Measurements from ENCODE around the gene CKS2.
"Not testable (repeated sequence)": the region's sequence is repeated elsewhere in the genome, so short reads cannot be mapped to it uniquely, and the experiment has no call there.

Gene CKS2

DNA sequence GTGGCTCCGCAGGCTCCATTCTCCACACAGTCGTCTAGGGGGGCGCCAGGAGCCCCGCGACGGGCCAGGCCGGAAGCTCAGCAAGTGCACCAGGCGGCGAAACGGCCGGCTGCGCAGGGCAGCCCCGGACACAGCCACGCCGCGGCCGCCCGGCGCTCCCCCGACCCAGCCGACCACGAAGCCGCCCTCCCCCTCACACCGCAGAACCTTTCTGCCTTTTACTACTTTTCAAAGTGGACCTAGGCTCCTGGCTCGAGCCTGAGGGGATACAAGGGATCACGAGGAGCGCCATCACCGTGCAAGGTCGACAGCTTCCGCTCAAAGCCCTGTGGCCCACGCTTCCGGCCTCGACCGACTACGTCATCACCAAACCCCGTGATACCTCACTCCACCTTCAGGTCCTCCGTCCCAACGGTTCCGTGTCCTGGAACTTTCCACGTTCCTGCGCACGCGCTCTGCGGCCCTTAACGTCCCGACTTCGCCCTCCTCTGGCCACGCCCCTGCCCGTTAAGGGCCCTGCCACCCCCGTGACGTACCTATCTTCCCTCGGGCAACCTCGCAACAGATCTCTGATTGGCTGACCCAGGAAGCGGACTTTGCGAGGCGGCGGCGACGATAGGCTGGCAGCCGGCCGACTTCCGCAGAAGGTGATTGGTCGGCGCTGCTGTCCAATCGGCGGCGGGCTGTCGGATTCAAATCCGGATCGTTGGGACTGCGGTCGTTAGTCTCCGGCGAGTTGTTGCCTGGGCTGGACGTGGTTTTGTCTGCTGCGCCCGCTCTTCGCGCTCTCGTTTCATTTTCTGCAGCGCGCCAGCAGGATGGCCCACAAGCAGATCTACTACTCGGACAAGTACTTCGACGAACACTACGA lies at the start of gene CKS2:
CKS2 (plus strand) TSS at position 721 of the 871 bp plus-strand sequence; CDS start at position 819, 98 bp downstream.
- POLR2A ChIA-PET: interaction anchor here (0.6 to 1.4 kb wide), 4 partner anchors 8 to 302 kb away, joined by 3 to 6 read pairs (median 4); partner anchors contain the start of gene SECISBP2
- TF ChIP-seq BHLHE40 (IDR thresholded peaks at IDR 0.05; ENCODE audit: borderline replicate concordance) (no peak), ELF4 (IDR thresholded peaks at IDR 0.05) (peak; percentile 93), FOXK2 (IDR thresholded peaks at IDR 0.05) (no peak), SUZ12 (IDR thresholded peaks at IDR 0.05) (no peak), ZNF384 (IDR thresholded peaks at IDR 0.05) (no peak), FOXM1 (IDR thresholded peaks at IDR 0.05; ENCODE audit: borderline replicate concordance) (peak; percentile 93), L3MBTL2 (conservative IDR thresholded peaks at IDR 0.05) (no peak; the same call in 1 of the 2 replicates), NFRKB (IDR thresholded peaks at IDR 0.05) (no peak), FOXA1 (IDR thresholded peaks at IDR 0.05) (no peak), TARDBP (IDR thresholded peaks at IDR 0.05) (no peak), CTBP1 (IDR thresholded peaks at IDR 0.05; ENCODE audit: borderline replicate concordance) (no peak), ARNT (IDR thresholded peaks at IDR 0.05) (no peak), SP1 (IDR thresholded peaks at IDR 0.05) (no peak), LEF1 (IDR thresholded peaks at IDR 0.05; ENCODE audit: borderline replicate concordance) (peak; percentile 16; the same call in 1 of the 2 replicates), HDGF (IDR thresholded peaks at IDR 0.05; ENCODE audit: borderline replicate concordance) (no peak)
- TF ChIP-seq, protein P1, sequence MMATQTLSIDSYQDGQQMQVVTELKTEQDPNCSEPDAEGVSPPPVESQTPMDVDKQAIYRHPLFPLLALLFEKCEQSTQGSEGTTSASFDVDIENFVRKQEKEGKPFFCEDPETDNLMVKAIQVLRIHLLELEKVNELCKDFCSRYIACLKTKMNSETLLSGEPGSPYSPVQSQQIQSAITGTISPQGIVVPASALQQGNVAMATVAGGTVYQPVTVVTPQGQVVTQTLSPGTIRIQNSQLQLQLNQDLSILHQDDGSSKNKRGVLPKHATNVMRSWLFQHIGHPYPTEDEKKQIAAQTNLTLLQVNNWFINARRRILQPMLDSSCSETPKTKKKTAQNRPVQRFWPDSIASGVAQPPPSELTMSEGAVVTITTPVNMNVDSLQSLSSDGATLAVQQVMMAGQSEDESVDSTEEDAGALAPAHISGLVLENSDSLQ (IDR thresholded peaks at IDR 0.05): peak; percentile 82
- DNase-seq (ENCODE audit: extremely low spot score): peak; percentile 97
- CTCF ChIA-PET: interaction anchor here (1.0 kb wide), 1 partner anchor 8 kb away, joined by 3 read pairs; the partner anchor contains the start of gene SECISBP2

- ChIA-PET CTCF (no interaction called here), POLR2A (no interaction called here)
- TF ChIP-seq FOXM1 (IDR thresholded peaks at IDR 0.05; ENCODE audit: borderline replicate concordance) (no peak), L3MBTL2 (conservative IDR thresholded peaks at IDR 0.05) (no peak), FOXK2 (IDR thresholded peaks at IDR 0.05) (no peak), LEF1 (IDR thresholded peaks at IDR 0.05; ENCODE audit: borderline replicate concordance) (no peak), ELF4 (IDR thresholded peaks at IDR 0.05) (no peak), NFRKB (IDR thresholded peaks at IDR 0.05) (no peak), ARNT (IDR thresholded peaks at IDR 0.05) (no peak), SUZ12 (IDR thresholded peaks at IDR 0.05) (no peak), HDGF (IDR thresholded peaks at IDR 0.05; ENCODE audit: borderline replicate concordance) (no peak), BHLHE40 (IDR thresholded peaks at IDR 0.05; ENCODE audit: borderline replicate concordance) (no peak), CTBP1 (IDR thresholded peaks at IDR 0.05; ENCODE audit: borderline replicate concordance) (no peak), ZNF384 (IDR thresholded peaks at IDR 0.05) (no peak), FOXA1 (IDR thresholded peaks at IDR 0.05) (no peak), SP1 (IDR thresholded peaks at IDR 0.05) (no peak), TARDBP (IDR thresholded peaks at IDR 0.05) (no peak)
- TF ChIP-seq, protein P1 (IDR thresholded peaks at IDR 0.05): no peak
- no peak for DNase-seq (ENCODE audit: extremely low spot score)
Observed at GRCh38 chr9:89273528-89274279, 37.3 kb upstream of the CKS2 start.

DNA sequence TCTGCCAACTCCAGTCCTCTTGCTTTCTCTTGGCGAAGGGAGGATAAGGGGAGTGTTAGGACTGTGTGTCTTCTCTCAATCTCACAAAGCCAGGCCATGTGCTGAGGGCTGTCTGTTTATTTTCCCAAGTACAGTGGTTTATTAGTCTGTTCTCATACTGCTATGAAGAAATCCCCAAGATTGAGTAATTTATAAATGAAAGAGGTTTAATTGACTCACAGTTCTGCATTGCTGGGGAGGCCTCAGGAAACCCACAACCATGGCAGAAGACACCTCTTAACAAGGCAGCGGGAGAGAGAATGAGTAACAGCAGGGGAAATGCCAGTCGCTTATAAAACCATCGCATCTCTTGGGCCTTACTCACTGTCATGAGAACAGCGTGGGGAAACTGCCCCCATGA lies 36.2 kb upstream of the CKS2 start:
- TF ChIP-seq SUZ12 (IDR thresholded peaks at IDR 0.05) (no peak), L3MBTL2 (conservative IDR thresholded peaks at IDR 0.05) (no peak), SP1 (IDR thresholded peaks at IDR 0.05) (no peak)
- ChIA-PET CTCF (no interaction called here), POLR2A (no interaction called here)
- DNase-seq (ENCODE audit: extremely low spot score): no peak

GRCh38 chr9:89276040-89276439 lies 35.0 kb upstream of the CKS2 start:
- DNase-seq (ENCODE audit: extremely low spot score); POLR2A ChIA-PET; CTCF ChIA-PET: not testable (repeated sequence)

DNA sequence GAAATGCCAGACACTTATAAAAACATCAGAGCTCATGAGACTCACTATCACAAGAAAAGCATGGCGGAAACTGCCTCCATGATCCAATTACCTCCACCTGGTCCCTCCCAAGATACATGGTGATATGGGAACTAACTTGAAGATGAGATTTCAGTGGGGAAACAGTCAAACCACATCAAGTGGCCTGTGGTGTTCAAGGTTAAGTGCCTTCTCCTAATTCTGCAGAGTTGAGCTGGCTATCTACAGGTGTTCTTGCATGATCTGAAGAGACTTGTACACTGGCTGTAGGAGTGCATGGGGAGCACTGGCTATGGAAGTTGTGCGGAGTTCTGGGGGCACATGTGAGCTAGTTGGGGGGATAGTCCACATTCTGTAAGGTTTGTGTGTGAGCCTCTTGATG lies 34.0 kb upstream of the CKS2 start:
- no peak for DNase-seq (ENCODE audit: extremely low spot score)
- TF ChIP-seq SUZ12 (IDR thresholded peaks at IDR 0.05): no peak
- no peak for TF ChIP-seq FOXM1 (IDR thresholded peaks at IDR 0.05; ENCODE audit: borderline replicate concordance)
- TF ChIP-seq FOXK2 (IDR thresholded peaks at IDR 0.05): no peak
- TF ChIP-seq ZNF384 (IDR thresholded peaks at IDR 0.05): no peak
- TF ChIP-seq, protein P1 (IDR thresholded peaks at IDR 0.05): no peak
- no peak for TF ChIP-seq ELF4 (IDR thresholded peaks at IDR 0.05)
- no peak for TF ChIP-seq HDGF (IDR thresholded peaks at IDR 0.05; ENCODE audit: borderline replicate concordance)
- no peak for TF ChIP-seq TARDBP (IDR thresholded peaks at IDR 0.05)
- no peak for TF ChIP-seq NFRKB (IDR thresholded peaks at IDR 0.05)
- TF ChIP-seq ARNT (IDR thresholded peaks at IDR 0.05): no peak
- no peak for TF ChIP-seq LEF1 (IDR thresholded peaks at IDR 0.05; ENCODE audit: borderline replicate concordance)
- no peak for TF ChIP-seq BHLHE40 (IDR thresholded peaks at IDR 0.05; ENCODE audit: borderline replicate concordance)
- no peak for TF ChIP-seq CTBP1 (IDR thresholded peaks at IDR 0.05; ENCODE audit: borderline replicate concordance)
- TF ChIP-seq FOXA1 (IDR thresholded peaks at IDR 0.05): no peak
- TF ChIP-seq SP1 (IDR thresholded peaks at IDR 0.05): no peak
- no peak for TF ChIP-seq L3MBTL2 (conservative IDR thresholded peaks at IDR 0.05)
- CTCF ChIA-PET: interaction anchor here (0.6 kb wide), 1 partner anchor 174 kb away, joined by 3 read pairs; no protein-coding TSS in a partner anchor
- POLR2A ChIA-PET: no interaction called here

Measured in HEK293T (cell line).